ENCODE results near the gene FKBP2. TPM values are rescaled to one million over a fixed set of nuclear protein-coding genes. Genes with fewer than 3 reads are reported as not detected.

The FKBP2 gene
- total RNA-seq, 1 experiment from 2014 or later = 87.4 TPM

DNA sequence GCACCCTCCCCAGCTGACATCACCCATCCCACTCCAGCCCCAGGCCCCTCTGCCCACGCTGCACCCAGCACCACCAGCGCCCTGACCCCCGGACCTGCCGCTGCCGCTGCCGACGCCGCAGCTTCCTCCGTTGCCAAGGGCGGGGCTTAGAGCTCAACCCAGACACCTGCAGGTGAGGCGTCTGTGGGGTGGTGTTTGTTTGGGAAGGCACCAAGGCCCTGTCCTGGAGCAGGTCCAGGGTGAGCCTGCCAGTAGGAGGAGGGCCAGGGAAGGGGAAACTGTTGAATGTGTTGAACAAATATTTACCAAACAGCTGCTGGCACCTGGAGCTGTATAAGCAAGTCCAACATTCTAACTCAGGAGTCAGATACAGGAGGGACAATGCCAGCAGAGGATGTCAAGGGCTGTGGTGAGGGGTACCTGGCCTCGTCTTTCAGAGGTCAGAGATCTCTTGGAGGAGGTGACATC lies 3.4 kb upstream of the FKBP2 start:
- H3K4me1 Mint-ChIP-seq (ENCODE audit: low read depth, unreplicated experiment) = peaks cover 25% of the 10 kb centered on the region

GRCh38 chr11:64238076-64238475 lies 2.8 kb upstream of the FKBP2 start:
- peak overlapping the region; percentile 51 for H3K4me3 Mint-ChIP-seq (ENCODE audit: low read depth, unreplicated experiment)
- H3K27me3 Mint-ChIP-seq (ENCODE audit: unreplicated experiment) = no peaks in the 10 kb centered on the region
- intact Hi-C loops (cut with micrococcal nuclease; ENCODE audit: unreplicated experiment) = no loop called here
- H3K9me3 Mint-ChIP-seq (ENCODE audit: low read depth, unreplicated experiment) = no peaks in the 10 kb centered on the region
- H3K4me1 Mint-ChIP-seq (ENCODE audit: low read depth, unreplicated experiment) = peaks cover 30% of the 10 kb centered on the region
- CTCF ChIA-PET = interaction anchor here (0.6 to 1.6 kb wide), 5 partner anchors 12 to 117 kb away, joined by 3 to 6 read pairs (median 5); partner anchors contain the start of genes NUDT22 and TRPT1
- no peak for DNase-seq
- H3K36me3 Mint-ChIP-seq (ENCODE audit: insufficient read depth, unreplicated experiment) = peaks cover 89% of the 10 kb centered on the region
- no peak for TF ChIP-seq CTCF (IDR thresholded peaks at IDR 0.05; ENCODE audit: unreplicated experiment)
- H3K27ac Mint-ChIP-seq (ENCODE audit: unreplicated experiment) = peak overlapping the region; percentile 88
- no TSS peak for BruUV-seq (replicated peaks)

More for the DNA sequence above, 3.4 kb upstream of the FKBP2 start:
- no peak for TF ChIP-seq CTCF (IDR thresholded peaks at IDR 0.05; ENCODE audit: unreplicated experiment)
- CTCF ChIA-PET = interaction anchor here (0.6 to 1.6 kb wide), 6 partner anchors 9 to 118 kb away, joined by 3 to 7 read pairs (median 6); partner anchors contain the start of genes NUDT22, PPP1R14B and TRPT1
- DNase-seq = peak; percentile 83
- intact Hi-C loops (cut with micrococcal nuclease; ENCODE audit: unreplicated experiment) = loop anchor here (2.0 kb wide), 1 partner anchor 53 kb away; no protein-coding TSS in a partner anchor
- Mint-ChIP-seq H3K36me3 (ENCODE audit: insufficient read depth, unreplicated experiment) (peaks cover 89% of the 10 kb centered on the region), H3K27me3 (ENCODE audit: unreplicated experiment) (no peaks in the 10 kb centered on the region), H3K4me3 (ENCODE audit: low read depth, unreplicated experiment) (peak overlapping the region; percentile 51), H3K27ac (ENCODE audit: unreplicated experiment) (peak overlapping the region; percentile 88), H3K9me3 (ENCODE audit: low read depth, unreplicated experiment) (no peaks in the 10 kb centered on the region)
- BruUV-seq (replicated peaks) = no TSS peak

DNA sequence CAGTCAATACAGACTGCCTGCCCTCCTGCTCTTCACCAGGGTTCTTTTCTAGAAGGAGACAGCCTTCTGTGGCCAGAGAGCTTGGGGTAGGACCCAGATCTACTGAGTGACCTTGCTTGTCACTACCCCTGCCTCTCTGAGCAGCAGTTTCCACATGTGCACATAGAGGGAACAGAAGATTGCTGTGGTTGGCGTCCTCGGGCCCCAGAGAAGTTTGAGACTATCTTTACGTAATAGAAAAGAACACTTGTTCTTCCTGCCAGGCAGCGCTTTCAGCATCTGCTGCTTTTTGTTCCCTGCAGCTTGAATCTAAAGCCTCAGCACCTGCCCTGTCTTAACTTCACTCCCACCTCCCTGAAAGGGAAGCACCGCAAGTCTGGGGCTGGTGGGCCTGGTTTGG lies 1.9 kb upstream of the FKBP2 start:
- Mint-ChIP-seq H3K4me1 (ENCODE audit: low read depth, unreplicated experiment) (peaks cover 39% of the 10 kb centered on the region), H3K36me3 (ENCODE audit: insufficient read depth, unreplicated experiment) (peaks cover 90% of the 10 kb centered on the region), H3K4me3 (ENCODE audit: low read depth, unreplicated experiment) (no peak overlapping the region), H3K9me3 (ENCODE audit: low read depth, unreplicated experiment) (no peaks in the 10 kb centered on the region), H3K27me3 (ENCODE audit: unreplicated experiment) (no peaks in the 10 kb centered on the region), H3K27ac (ENCODE audit: unreplicated experiment) (no peak overlapping the region)
- CTCF ChIA-PET = no interaction called here
- BruUV-seq (replicated peaks) = no TSS peak
- TF ChIP-seq CTCF (IDR thresholded peaks at IDR 0.05; ENCODE audit: unreplicated experiment) = no peak
- DNase-seq = no peak
- intact Hi-C loops (cut with micrococcal nuclease; ENCODE audit: unreplicated experiment) = no loop called here

DNA sequence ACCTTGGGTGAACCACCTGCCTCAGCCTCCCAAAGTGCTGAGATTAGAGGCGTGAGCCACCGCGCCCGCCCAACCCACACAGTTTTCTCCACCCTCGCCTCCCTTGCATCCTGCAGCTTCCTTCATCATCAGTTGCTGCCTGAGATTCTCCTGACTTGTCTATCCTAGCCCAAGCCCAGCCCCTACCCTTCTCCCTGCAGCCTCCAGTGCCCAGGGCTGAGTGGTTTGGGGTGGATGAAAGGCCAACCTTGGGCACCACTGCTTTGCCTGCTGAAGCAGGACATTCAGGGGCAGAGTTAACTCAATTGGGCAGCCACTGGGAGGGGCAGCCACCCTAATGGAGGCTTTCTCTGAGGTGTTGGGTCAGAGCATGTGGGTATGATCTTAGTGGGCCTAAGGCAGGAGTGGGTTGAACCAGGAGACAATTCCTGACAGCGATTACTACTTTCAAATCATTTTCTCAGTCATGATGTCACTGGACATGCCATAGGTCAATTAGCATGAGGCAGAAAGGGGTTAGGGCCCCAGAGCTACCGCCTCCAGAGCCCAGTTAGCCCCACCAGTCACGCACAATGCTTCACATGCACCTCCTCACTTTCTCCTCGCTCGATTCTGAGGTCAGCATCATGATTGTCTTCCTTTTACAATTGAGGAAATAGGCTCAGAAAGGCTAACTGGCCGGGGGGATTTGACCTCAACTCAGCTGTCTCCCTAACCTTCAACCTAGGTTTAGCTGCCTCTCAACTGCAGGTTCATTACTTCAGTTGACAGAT lies 1.0 kb upstream of the FKBP2 start:
- no peak for DNase-seq
- peaks cover 42% of the 10 kb centered on the region for H3K4me1 Mint-ChIP-seq (ENCODE audit: low read depth, unreplicated experiment)
- H3K9me3 Mint-ChIP-seq (ENCODE audit: low read depth, unreplicated experiment) = no peaks in the 10 kb centered on the region
- CTCF ChIA-PET = interaction anchor here (0.5 kb wide), 1 partner anchor 34 kb away, joined by 3 read pairs; no protein-coding TSS in a partner anchor
- TF ChIP-seq CTCF (IDR thresholded peaks at IDR 0.05; ENCODE audit: unreplicated experiment) = no peak
- H3K27me3 Mint-ChIP-seq (ENCODE audit: unreplicated experiment) = no peaks in the 10 kb centered on the region
- H3K4me3 Mint-ChIP-seq (ENCODE audit: low read depth, unreplicated experiment) = peak overlapping the region; percentile 96
- peak overlapping the region; percentile 89 for H3K27ac Mint-ChIP-seq (ENCODE audit: unreplicated experiment)
- BruUV-seq (replicated peaks) = no TSS peak
- intact Hi-C loops (cut with micrococcal nuclease; ENCODE audit: unreplicated experiment) = loop anchor here (10.0 kb wide), 1 partner anchor 65 kb away; the partner anchor contains the start of genes CATSPERZ and ESRRA
- peaks cover 95% of the 10 kb centered on the region for H3K36me3 Mint-ChIP-seq (ENCODE audit: insufficient read depth, unreplicated experiment)

Measured in Calu3 (cell line).